Putamen (tissue), 1 donor: ENCODE results near the gene SIRT6.
"Not testable (repeated sequence)": the region's sequence is repeated elsewhere in the genome, so short reads cannot be mapped to it uniquely, and the experiment has no call there.

Experiments
- DNase-seq: peaks from one replicate; pipeline ENCODE4 v3.0.0-alpha.2; 2016; ENCODE audit warnings: low spot score

SIRT6 gene

GRCh38 chr19:4135386-4135785 is 47.0 kb downstream of the SIRT6 start:
- DNase-seq, result not testable (repeated sequence)

- DNase-seq, result no peak
These were observed 48.0 kb downstream of the SIRT6 start for GRCh38 chr19:4134351-4134750.

DNA sequence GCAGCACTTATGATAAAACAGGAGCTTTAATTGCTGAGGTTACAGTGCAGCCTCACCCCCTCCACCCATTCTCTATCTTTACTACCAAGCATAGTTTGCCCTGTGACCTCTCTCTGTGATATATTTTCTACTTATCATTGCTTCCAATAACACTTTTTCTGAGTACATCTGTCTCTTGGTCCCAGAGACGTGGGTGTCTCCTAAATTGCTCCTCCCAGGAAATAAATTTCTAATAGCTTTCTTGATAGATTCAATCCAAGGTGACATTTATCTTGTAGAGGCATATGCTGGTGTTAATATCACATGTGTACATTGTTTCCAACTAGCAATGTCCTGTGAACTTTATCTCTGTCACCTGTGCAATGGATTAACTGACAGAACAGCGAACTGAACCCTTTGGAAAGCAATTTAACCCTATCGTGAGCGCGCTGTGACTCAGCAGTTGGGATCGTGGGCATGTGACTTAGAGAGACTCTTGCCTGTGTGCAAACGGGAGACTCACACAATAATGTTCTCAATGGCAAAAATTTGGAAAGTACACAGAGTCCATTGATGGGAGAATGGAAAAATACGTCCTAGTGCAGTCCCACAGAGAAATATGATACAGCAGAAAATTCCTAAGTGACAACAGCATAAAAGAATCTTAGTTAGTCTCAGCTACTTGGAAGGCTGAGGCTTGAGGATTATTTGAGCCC is 51.5 kb downstream of the SIRT6 start:
- no peak for DNase-seq

DNA sequence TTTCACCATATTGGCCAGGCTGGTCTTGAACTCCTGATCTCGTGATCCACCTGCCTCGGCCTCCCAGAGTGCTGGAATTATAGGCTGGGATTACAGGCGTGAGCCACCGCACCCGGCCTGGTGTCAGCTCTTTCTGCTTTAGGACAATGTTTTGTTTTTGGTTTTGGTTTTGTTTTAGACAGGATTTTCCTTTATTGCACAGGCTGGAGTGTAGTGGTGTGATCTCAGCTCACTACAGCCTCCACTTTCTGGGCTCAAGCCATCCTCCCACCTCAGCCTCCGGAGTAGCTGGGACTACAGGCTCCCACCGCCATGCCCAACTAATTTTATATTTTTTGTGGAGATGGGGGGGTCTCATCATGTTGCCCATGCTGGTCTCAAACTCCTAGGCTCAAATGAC is 53.3 kb downstream of the SIRT6 start:
- DNase-seq, result not testable (repeated sequence)

GRCh38 chr19:4127322-4127721 is 55.0 kb downstream of the SIRT6 start:
- not testable (repeated sequence) for DNase-seq

- no peak for DNase-seq
These were observed 57.7 kb downstream of the SIRT6 start for GRCh38 chr19:4124638-4125037.
